ENCODE results near the gene ZNF414.

The ZNF414 gene

DNA sequence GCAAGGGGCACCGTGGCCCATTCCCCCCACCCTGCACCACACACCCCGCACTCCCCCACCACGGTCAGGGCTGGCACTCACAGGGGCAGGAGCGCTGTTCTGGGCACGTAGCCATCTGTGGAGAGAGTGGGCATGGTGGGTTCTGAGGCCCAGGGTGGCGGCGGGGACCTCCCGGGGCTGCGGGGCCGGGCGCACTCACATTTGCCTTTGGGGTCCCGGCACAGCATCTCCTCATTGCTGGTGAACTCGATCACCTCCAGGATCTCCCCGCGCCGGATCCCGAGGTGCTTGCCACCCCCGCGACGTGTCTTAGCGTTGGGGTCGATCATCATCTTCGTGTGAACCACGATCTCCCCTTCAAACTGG, 23.6 kb downstream of the ZNF414 start:
- no peak for DNase-seq (ENCODE audit: low spot score)

DNA sequence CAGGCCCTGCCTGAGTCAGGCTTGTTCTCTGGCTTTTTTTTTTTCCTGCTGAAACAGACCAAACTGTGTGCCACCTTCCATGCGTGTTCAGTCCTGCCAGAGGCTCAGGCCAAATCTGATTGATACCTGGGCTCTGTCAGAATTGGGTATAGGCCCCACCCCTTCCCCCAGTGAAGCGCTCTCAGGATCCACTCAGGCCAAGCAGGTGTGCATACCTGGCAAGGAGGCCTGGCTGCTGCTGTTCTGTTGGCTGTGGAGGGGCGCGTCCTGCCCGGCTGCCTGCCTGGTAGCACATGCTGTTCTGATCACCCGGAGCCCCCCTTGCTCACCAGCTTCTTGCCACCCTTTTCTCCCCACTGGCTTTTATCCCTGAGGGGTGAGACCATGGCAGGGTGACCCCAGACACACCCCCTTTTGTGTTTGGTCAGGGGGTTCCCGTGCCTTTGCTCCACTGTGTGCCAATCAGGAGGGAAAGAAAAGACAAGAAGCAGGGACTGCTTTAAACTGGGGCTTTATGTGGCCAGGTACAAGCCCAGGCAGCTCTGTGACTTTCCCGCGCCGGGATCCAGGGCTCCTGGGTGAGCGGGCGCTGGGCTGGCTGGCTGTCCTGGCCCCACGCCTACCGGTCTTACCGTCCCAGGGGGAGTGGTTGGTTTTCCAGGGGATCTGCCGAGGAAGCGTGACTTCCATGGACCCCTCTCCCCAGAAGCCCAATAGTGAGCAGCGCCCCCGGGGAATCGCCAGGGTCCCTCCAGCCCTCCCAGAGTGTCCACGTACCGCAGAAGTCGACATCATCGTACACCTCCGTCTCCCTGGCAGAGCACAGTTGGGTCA, 24.2 kb downstream of the ZNF414 start:
- DNase-seq (ENCODE audit: low spot score): no peak

- no peak for DNase-seq (ENCODE audit: low spot score)
Observed at GRCh38 chr19:8488365-8488764, 25.6 kb downstream of the ZNF414 start.

- no peak for DNase-seq (ENCODE audit: low spot score)
Observed at GRCh38 chr19:8487137-8487851, 26.7 kb downstream of the ZNF414 start.

DNA sequence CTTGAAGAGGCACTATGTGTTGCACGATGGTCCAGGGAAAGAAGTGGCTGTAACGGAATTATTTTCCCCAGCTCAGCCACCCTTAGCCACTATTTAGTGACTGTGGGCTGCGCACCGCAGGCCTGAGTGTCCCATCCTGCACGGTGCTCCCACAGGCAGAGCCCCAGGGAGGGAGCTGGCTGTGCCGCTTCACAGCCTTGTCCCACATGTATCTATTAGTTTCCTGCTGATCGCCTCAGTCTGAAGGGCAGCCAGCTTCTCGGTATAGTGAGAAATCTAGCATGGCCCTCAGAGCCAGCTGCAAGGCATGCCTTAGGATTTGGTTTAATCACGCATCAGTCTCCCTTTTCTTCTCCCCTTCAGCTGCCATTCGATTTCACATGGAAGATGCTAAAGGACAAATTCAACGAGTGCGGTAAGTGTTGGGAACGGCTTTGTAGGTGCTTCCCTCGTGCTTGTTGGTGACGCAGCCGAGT, 27.3 kb downstream of the ZNF414 start:
- DNase-seq (ENCODE audit: low spot score): no peak

DNA sequence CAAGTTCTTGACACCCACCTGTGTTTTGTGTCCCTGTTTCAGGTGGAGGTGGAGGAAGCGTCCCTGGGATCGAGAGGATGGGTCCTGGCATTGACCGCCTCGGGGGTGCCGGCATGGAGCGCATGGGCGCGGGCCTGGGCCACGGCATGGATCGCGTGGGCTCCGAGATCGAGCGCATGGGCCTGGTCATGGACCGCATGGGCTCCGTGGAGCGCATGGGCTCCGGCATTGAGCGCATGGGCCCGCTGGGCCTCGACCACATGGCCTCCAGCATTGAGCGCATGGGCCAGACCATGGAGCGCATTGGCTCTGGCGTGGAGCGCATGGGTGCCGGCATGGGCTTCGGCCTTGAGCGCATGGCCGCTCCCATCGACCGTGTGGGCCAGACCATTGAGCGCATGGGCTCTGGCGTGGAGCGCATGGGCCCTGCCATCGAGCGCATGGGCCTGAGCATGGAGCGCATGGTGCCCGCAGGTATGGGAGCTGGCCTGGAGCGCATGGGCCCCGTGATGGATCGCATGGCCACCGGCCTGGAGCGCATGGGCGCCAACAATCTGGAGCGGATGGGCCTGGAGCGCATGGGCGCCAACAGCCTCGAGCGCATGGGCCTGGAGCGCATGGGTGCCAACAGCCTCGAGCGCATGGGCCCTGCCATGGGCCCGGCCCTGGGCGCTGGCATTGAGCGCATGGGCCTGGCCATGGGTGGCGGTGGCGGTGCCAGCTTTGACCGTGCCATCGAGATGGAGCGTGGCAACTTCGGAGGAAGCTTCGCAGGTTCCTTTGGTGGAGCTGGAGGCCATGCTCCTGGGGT, 28.2 kb downstream of the ZNF414 start:
- DNase-seq (ENCODE audit: low spot score): no peak

- no peak for DNase-seq (ENCODE audit: low spot score)
Observed at GRCh38 chr19:8484331-8484894, 29.6 kb downstream of the ZNF414 start.

- DNase-seq (ENCODE audit: low spot score): no peak
Observed at GRCh38 chr19:8483165-8483564, 30.8 kb downstream of the ZNF414 start.

DNA sequence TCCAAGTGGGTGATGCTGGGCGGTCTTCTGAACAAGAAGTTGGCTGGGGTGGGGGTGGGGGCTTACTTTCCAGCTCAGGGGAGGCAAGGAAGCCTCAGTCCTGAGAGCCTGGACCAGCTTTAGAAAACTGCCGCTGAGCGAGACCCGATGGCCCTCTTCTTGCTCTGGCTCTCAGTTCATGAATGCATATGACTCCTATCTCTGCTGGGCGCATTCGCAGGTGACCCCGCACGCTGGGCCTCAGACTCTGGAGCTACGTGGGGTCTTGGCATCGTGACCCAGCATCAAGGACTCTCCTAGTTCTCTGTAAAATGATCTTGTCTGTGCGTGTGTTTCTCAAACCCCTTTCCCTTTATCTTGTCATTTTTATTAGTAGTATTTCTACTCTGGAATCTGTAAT, 31.3 kb downstream of the ZNF414 start:
- no peak for DNase-seq (ENCODE audit: low spot score)

GRCh38 chr19:8481616-8482015, 32.4 kb downstream of the ZNF414 start:
- DNase-seq (ENCODE audit: low spot score): no peak

DNA sequence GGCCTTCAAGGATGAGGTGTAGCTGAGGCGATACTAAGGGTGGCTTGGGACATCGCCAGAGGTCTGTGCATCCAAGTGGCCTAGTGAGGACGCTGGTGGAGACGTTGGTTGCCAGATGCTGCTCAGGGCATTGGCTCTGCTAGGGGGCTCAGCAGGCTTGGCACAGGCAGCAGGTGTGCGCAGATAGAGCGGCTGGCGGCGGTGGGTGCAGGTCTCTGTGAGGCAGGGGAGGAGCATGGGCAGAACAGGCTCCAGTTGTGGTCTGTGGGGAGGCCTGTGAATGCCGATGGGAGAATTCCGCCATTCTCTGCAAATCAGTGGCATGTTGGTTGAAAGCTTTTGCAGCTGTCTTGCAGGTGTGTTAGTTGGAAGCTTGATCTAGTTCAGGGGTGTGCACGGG, 32.8 kb downstream of the ZNF414 start:
- DNase-seq (ENCODE audit: low spot score): no peak

DNA sequence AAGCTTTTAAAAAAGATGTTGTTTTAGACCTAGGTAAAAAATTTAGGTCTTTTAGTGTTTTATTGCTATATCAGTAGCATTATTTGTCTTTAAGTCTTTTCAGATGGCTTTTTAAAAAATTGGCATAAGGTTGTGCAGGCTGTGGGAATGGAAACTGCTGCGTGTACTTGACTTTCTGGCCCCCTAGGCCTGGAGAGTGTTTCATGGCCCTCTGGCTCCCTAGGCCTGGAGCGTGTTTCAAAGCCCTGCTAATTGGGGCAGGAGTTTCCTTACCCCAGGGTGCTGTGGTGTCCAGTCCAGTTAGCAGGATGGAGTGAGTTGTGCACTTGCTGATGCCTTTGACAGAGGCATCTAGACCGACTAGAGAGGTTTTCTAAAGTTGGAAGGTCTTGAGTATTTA, 35.4 kb downstream of the ZNF414 start:
- no peak for DNase-seq (ENCODE audit: low spot score)

DNA sequence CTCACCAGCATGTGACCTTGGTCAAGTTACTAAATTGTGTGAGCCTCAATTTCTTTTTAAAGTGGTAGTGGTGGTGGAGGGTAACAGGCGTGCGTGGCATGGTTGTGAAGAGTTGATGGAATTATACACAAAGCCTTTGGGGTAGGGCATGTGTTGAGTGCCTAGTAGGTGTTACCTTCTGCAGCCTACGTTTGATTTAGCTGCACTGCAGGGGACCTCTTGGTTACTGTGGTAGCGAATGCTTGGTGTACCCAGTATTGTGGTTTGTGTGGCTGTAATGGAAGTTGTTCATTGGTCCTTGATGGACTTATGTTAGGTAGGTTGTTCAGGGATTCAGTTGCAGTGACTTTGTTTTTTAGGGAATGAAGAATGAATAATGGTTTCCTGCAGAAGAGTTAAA, 36.1 kb downstream of the ZNF414 start:
- no peak for DNase-seq (ENCODE audit: low spot score)

GRCh38 chr19:8476524-8476923, 37.4 kb downstream of the ZNF414 start:
- DNase-seq (ENCODE audit: low spot score): no peak

- no peak for DNase-seq (ENCODE audit: low spot score)
Observed at GRCh38 chr19:8475005-8475404, 39.0 kb downstream of the ZNF414 start.

- DNase-seq (ENCODE audit: low spot score): no peak
Observed at GRCh38 chr19:8473648-8474476, 40.1 kb downstream of the ZNF414 start.

DNA sequence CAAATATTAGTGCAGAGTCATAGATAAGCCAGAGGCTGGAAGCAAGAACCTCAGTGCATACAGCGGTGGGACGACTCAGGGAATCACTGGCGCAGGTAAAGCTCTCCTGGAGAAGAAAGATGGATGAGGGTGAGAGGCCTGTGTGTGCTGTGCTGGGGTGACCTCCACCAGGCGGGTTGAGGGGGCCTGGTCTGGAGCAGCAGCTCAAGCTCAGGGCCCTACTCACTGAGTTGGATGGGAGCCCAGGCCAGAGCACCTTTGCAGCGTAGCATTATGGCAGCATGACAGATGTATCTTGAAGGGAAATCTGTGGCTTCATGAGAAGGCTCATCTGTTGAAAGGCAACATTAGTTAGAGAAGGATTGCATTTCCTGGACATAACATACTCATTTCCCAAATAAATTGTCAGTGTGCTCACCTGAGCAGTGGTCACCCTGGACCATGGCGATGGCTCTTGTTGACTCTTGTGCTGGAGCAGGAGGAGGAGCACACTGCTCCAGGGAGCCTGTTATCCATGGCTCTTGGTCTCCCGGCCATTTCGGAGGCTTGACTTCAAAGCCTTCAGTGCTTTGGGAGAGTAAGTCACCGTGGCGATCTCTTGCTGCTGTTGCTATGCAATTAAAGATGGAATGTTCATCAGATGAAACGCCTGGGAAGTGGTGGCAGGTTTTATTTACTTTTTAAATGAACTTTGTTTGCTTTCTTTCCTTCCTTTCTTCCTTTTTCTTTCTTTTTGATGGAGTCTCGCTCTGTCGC, 44.2 kb downstream of the ZNF414 start:
- DNase-seq (ENCODE audit: low spot score): no peak

DNA sequence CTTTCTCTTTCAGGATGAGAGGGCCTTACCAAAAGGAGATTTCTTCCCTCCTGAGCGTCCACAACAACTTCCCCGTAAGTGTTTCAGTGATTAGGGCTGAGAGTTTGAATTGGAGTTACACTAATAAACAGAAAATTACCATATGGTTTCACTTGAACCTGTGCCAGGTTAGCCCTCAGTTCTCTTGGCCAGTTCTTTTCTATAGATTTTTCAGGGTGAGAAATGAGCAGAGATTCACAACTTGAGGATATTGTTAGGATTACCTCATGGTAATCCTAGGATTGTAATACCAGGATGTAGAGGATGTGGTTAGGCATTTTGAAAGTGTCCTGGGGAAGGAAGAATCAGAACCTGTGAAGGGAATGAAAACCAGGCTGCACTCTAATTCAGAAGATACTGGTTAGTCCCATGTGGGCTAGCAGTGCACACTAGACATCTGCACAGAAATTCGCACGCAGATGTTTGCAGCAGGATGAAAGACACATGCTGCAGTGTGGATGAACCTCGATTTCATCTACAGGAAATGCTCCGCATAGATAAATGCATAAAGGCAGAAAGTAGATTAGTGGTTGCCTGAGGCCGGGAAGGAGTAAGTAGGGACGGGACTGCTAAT, 45.1 kb downstream of the ZNF414 start:
- no peak for DNase-seq (ENCODE audit: low spot score)

GRCh38 chr19:8468124-8468523, 45.8 kb downstream of the ZNF414 start:
- DNase-seq (ENCODE audit: low spot score): no peak

GRCh38 chr19:8466018-8466417, 47.9 kb downstream of the ZNF414 start:
- no peak for DNase-seq (ENCODE audit: low spot score)
